Activated T-helper 1 cell treated with anti-CD3 and anti-CD28 coated beads, Interleukin-12 subunit alpha, Interleukin-12 subunit beta, Interleukin-2, Interleukin-4 antibody, amounts not matched to agents 30 ng/mL and 10 ng/mL and 1 ng/mL, durations not matched to agents 14 hours and 24 hours and 36 hours (primary cell): ENCODE data around the gene ATRIP. TPM values are rescaled to one million over a fixed set of nuclear protein-coding genes. Genes with fewer than 3 reads are reported as not detected.
A peak's percentile ranks its signal among the peaks of the same experiment; 100 is the strongest.

Source experiments
- DNase-seq: peaks from one replicate; pipeline ENCODE4 v3.0.0; 2021; ENCODE audit warnings: low spot score
- H3K27ac Mint-ChIP-seq: one replicate; pipeline ENCODE4 v1.8.0; 2021; ENCODE audit warnings: mild to moderate bottlenecking, mixed read lengths
- H3K27me3 Mint-ChIP-seq: one replicate; pipeline ENCODE4 v1.8.0; 2022; ENCODE audit warnings: mild to moderate bottlenecking, moderate library complexity, mixed read lengths; ENCODE audit not compliant: insufficient read depth
- H3K36me3 Mint-ChIP-seq: one replicate; pipeline ENCODE4 v1.8.0; 2021; ENCODE audit warnings: low read depth, mixed read lengths
- H3K4me1 Mint-ChIP-seq: one replicate; pipeline ENCODE4 v1.8.0; 2021; ENCODE audit warnings: low read depth, mixed read lengths
- H3K4me3 Mint-ChIP-seq: one replicate; pipeline ENCODE4 v1.8.0; 2021; ENCODE audit warnings: mild to moderate bottlenecking, moderate library complexity, mixed read lengths
- H3K9me3 Mint-ChIP-seq: one replicate; pipeline ENCODE4 v1.8.0; 2021; ENCODE audit warnings: mixed read lengths
- intact Hi-C: fragments of 100-400 bp; cut with micrococcal nuclease; formaldehyde crosslinking; loops from one replicate; pipeline ENCODE4 v1.15.1; 2024
- total RNA-seq: library from RNA; stranded (reverse); gene quantifications from 2 replicates; pipeline ENCODE4 v1.2.3, GENCODE V29; 2022

The ATRIP gene
- total RNA-seq, 1 donor from 2014 or later: 16.5 TPM

DNA sequence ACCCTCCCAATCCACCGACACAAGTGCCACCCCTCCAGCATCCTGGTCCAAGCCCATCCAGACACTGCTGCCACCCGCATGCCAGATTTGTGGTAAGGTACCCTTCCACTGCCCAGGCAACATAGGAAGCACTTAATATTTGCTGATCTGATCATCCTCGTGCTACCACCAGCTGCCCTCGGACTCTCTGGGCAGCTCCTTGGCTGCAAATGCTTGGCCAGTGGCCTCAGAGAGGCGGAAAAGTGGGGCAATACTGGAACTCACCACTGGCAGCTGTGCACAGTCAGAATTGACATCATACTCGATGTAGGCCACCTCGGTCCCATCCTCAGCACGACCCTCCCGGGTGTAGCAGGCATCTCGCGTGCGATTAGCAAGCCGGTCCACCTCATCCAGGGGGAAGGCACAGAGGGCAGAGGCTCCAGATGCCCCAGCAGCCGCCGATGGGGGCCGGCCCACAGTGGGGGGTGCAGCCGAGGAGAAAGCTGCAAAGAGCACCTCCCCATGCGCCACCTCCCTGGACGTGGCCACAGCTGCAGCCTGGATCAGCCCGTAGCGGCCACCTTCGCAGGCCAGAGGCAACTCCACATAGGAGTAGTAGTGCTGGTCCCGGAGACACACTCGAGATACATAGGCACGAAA is 23.2 kb upstream of the ATRIP start:
- intact Hi-C loops: no loop called here
- Mint-ChIP-seq H3K27me3 (peaks cover 18% of the 10 kb centered on the region), H3K27ac (peak overlapping the region; percentile 44)

DNA sequence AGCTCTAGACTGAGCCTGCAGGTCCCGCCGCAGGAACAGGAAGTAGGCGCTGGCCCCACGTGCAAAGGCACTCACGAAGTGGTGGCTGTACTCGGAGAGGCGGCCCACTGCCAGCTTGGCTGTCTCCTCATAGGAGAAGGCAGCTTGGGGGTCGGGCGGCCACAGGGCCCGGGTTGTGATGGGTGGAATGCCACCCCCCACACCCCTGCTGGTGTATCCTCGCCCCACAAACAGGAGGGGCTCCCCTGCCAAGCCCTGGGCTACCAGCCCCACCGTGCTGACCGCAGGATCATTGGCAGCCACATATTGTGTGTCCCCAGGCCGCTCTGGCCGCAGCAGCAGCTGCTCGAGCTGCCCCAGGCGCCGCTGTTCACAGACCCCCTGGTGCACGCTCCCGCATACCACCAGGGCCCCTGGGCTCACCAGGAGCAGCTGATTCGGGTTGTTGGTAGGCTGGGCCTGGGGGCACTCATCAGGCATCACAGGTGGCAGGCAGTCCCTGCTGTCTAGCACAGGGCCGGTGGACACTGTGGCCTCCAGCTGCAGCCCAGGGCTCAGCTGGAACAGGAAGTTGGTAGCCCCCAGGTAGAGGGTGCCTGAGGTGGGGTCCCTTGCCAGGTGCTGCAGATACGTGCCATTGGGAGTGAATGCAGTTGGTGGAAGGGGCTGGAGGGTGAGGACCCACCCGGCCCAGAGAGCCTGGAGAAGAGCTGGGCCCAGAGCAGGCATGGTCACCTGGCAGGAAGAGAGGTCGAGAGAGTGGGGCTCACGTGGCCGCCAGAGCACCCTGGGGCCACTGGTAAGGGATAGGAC is 22.4 kb upstream of the ATRIP start:
- Mint-ChIP-seq H3K9me3 (no peaks in the 10 kb centered on the region), H3K36me3 (no peaks in the 10 kb centered on the region), H3K27ac (no peak overlapping the region), H3K4me1 (no peaks in the 10 kb centered on the region), H3K27me3 (peaks cover 19% of the 10 kb centered on the region), H3K4me3 (no peak overlapping the region)
- no peak for DNase-seq
- intact Hi-C loops: no loop called here

More for the DNA sequence above, 23.2 kb upstream of the ATRIP start:
- Mint-ChIP-seq H3K36me3 (no peaks in the 10 kb centered on the region), H3K9me3 (no peaks in the 10 kb centered on the region), H3K4me1 (no peaks in the 10 kb centered on the region), H3K4me3 (no peak overlapping the region)
- DNase-seq: no peak

DNA sequence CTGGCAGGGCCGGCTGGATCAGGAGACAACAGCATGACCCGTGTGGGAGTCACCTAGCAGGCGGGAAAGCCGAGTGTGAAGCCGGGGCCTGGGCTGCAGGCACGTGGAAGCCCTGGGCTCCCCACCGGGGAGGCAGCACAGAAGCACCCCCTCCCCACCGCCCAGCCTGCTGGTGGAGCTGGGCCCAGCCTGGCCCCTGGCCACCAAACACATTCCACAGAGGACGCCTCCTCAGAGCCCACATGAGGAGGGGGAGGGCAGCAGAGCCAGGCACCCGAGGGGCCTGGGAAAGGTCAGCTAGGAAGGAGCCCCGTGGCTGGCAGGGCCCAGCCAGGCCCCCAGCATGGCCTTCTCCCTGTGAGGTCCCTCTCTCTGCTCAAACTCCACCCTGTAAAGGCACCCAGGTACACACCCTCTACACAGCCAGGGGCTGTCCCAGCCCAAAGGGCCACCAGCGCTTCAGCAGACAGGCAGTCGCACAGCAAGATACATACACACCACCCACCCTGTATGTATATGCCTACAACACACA is 21.2 kb upstream of the ATRIP start:
- H3K4me1 Mint-ChIP-seq: peaks cover 4% of the 10 kb centered on the region
- no peak overlapping the region for H3K4me3 Mint-ChIP-seq
- no peaks in the 10 kb centered on the region for H3K9me3 Mint-ChIP-seq
- H3K27me3 Mint-ChIP-seq: peaks cover 19% of the 10 kb centered on the region
- no peaks in the 10 kb centered on the region for H3K36me3 Mint-ChIP-seq
- no peak for DNase-seq
- no peak overlapping the region for H3K27ac Mint-ChIP-seq
- intact Hi-C loops: no loop called here

DNA sequence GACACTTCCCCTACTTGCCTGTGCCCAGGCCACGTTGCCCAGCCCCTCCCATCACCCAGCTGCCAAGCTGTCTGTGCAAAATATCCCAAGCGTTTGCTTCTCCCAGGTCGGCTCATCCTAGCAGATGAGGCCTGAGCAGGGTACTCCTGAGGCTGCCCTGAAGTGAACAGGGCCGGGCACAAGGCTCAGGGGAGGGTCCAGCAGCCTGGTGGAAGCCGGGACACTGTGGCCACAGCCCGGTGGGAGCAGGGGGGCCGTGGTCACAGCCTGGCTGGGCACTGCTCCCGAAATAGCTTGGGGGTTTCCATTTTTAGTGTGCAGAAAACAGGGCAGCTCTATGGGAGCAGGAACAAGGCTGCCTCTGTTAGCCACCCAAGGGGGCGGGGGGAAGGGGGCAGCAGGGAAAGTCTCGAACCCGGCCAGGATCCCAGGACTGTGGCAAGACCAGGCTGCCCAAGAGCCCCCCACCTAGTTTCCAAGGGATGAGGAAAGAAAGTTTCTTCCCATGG is 20.1 kb upstream of the ATRIP start:
- H3K4me1 Mint-ChIP-seq: peaks cover 16% of the 10 kb centered on the region
- H3K27ac Mint-ChIP-seq: no peak overlapping the region
- H3K9me3 Mint-ChIP-seq: no peaks in the 10 kb centered on the region
- peaks cover 19% of the 10 kb centered on the region for H3K27me3 Mint-ChIP-seq
- H3K36me3 Mint-ChIP-seq: peaks cover 5% of the 10 kb centered on the region
- intact Hi-C loops: no loop called here
- no peak for DNase-seq
- no peak overlapping the region for H3K4me3 Mint-ChIP-seq

DNA sequence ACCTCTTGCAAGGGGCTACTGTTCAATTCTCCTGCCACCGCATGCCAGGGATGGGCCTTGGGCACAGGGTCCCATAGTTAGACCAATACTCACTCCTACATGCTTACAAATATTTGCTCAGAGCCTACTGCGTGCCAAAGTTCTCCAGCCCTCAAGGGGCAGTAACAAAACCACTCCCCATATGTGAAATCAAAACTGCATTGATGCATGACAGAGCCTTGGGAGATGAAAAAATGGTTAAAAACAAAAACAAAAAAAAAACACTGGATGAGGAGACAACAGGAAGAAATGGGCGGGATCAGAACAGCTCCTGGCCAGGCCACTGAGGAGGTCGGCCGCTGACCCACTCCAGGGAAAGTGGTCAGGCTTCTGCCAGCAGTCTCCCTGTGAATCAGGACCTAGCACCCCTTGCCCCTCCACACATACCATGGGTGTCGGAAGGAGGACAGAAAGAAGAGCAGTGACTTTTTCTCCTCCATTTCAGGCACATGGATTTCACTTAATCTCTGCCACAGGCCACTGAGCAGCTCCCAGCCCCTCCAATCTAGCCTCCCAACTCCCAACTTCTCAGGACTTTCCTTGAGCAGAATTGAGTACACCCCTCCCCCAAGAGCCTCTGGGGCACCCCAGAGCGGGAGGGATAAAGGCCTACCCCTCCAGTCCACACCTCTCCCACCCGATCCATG is 19.4 kb upstream of the ATRIP start:
- intact Hi-C loops: no loop called here
- Mint-ChIP-seq H3K27ac (no peak overlapping the region), H3K27me3 (peaks cover 19% of the 10 kb centered on the region), H3K9me3 (no peaks in the 10 kb centered on the region), H3K4me3 (no peak overlapping the region), H3K4me1 (peaks cover 20% of the 10 kb centered on the region), H3K36me3 (peaks cover 9% of the 10 kb centered on the region)
- no peak for DNase-seq

DNA sequence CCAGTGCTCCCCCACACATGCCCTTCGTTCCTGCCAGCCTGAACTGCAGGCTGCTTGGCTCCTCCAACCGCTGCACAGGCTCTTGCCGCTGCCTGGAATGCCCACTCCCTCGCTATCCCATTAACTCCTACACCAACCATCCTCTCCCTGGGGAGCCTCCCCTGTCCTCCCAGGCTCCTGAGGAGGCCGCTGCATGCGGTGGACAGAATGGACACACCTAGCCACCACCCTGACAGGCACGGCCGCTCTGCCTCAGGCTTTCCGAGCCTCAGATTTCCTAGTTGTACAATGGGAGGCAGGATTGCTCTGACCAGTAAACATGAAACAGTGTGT is 18.9 kb upstream of the ATRIP start:
- H3K36me3 Mint-ChIP-seq: peaks cover 13% of the 10 kb centered on the region
- DNase-seq: no peak
- intact Hi-C loops: no loop called here
- peaks cover 19% of the 10 kb centered on the region for H3K27me3 Mint-ChIP-seq
- peak overlapping the region; percentile 65 for H3K4me3 Mint-ChIP-seq
- no peak overlapping the region for H3K27ac Mint-ChIP-seq
- H3K9me3 Mint-ChIP-seq: no peaks in the 10 kb centered on the region
- H3K4me1 Mint-ChIP-seq: peaks cover 20% of the 10 kb centered on the region

DNA sequence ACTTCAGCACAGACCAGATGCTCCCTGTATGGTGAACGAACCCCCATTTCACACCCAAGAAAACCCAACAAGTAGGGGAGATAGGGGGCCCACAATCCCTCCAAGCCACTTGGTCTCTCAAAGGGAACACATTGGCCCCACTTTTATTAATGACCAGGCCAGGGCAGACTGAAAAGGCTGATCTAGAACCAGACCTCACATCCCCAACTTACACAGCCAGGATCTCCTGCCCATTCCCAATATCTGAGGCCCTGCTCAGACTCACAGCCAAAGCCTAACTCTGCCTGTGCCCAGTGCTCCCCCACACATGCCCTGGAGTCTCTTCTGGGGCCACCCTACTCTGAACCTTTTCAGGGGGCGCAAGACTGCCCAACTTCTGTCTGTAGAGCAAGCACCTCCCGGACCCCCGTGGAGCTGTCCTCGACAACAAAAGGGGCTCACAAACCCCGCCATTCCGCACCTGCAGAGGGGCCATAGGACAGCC is 18.4 kb upstream of the ATRIP start:
- H3K9me3 Mint-ChIP-seq: no peaks in the 10 kb centered on the region
- H3K4me3 Mint-ChIP-seq: peak overlapping the region; percentile 65
- intact Hi-C loops: no loop called here
- peaks cover 18% of the 10 kb centered on the region for H3K27me3 Mint-ChIP-seq
- DNase-seq: no peak
- peaks cover 13% of the 10 kb centered on the region for H3K36me3 Mint-ChIP-seq
- peaks cover 20% of the 10 kb centered on the region for H3K4me1 Mint-ChIP-seq
- H3K27ac Mint-ChIP-seq: no peak overlapping the region

DNA sequence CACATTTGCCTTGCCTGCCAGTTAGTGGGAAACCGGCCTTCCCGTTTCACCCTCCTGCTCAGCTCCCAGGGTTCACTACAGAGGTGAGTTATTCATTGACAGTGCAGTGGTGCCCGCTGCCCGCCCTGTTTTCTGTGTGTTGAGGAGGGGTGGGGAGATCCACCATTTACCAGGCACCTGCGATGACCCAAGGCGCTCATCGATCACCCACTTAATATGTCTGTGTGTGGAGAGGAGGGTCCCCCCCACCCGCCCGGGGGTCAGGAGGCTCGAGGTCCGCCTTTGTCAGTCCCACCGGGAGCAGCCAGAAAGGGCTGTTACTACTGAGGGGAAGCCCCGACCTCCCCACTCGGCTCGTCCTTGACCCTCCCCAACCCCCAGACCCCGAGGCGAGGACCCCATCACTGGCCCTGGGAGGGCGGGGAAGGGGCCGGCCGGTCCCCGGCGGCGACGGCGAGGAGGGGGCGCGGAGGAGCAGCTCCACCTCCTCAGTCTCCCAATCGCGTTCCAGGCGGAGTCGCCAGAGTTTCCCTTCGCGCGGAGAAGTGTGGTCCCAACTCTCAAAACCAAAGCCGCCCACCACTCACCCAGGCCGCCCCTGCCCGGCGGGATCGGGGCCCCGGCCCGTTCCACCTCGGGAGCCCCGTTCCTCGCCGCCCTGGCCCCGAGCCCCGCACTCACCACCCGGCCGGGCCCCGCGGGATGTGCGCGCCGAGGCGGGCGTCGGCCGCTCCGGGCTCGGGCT is 17.8 kb upstream of the ATRIP start:
- H3K4me1 Mint-ChIP-seq: peaks cover 20% of the 10 kb centered on the region
- H3K4me3 Mint-ChIP-seq: peak overlapping the region; percentile 65
- H3K36me3 Mint-ChIP-seq: peaks cover 13% of the 10 kb centered on the region
- no peaks in the 10 kb centered on the region for H3K9me3 Mint-ChIP-seq
- intact Hi-C loops: no loop called here
- H3K27ac Mint-ChIP-seq: no peak overlapping the region
- peaks cover 16% of the 10 kb centered on the region for H3K27me3 Mint-ChIP-seq
- DNase-seq: no peak

DNA sequence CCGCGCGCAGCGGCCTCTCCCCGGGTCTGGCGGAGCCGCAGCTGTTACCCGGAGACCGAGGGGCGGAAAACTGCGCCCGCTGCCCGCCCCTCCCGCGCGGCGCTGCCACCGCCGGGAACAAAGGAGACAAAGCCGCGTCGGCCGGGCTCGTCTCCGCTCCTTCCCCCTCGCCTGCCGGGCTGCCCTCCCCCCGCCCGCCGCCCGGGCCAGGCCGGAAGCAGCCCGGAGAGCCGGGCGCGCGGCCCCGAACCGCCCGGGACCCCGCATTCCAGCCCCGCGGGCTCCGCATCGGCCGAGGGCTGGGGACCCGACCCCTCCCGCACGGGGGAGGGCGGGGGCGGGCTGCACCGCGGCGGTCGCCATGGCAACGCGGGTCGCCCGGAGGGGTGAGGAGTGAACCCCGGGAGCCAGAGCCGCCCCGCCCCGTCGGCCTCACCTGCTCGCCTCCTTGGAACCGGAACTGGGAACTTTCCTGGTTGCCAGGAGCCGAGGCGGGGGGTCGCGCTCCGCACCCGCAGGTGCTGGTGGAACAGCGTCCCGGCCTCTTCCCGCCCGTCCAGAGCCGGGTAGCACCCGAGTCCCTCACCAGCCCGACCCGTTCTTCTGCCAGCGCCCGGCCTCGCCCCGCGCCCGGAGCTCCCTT is 17.1 kb upstream of the ATRIP start:
- peak overlapping the region; percentile 83 for H3K4me3 Mint-ChIP-seq
- peaks cover 16% of the 10 kb centered on the region for H3K27me3 Mint-ChIP-seq
- peaks cover 13% of the 10 kb centered on the region for H3K36me3 Mint-ChIP-seq
- no peak overlapping the region for H3K27ac Mint-ChIP-seq
- intact Hi-C loops: no loop called here
- no peaks in the 10 kb centered on the region for H3K9me3 Mint-ChIP-seq
- H3K4me1 Mint-ChIP-seq: peaks cover 20% of the 10 kb centered on the region
- peak; percentile 50 for DNase-seq

DNA sequence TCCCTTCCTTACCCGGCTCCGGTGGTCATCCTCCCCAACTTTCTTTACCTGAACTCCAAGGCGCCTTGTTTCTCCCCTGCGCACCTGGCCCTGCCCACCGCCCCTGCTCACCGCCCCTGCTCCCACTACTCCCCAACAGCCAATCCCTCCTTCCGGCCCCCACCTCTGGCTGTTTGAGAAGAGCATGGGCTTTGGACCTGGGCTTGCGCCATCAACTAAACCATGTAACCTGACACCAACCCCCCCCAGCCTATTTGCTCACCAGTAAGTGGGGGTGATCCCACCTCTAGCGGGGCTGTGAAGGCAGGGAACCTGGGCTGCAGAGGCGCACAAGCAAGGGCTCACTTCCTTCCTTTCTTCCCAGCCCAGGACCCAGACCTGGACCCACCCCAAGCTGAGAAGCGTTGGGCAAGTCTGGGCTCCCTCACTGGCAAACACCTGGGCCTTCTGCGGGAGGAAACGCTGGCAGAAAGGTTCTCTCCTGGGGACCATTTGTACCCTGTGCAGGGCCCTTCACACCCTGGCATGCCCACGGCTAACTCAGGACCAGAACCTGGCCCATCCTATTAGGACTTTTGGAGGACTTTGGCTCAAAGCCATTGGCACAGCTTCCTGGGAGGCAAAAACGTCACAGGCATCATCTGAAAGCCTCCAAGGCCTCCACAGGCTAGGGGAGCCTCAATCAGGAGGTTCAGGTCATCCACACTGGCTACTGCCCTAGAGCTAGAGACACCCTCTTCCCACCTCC is 16.4 kb upstream of the ATRIP start, which contains the start of gene PLXNB1:
TSS of gene PLXNB1 (minus strand) at position 127 of the 748 bp plus-strand sequence. CDS start 5,475 bp downstream, outside the sequence.
- Mint-ChIP-seq H3K4me3 (peak within 1 kb of the TSS; percentile 83), H3K27ac (peak within 1 kb of the TSS; percentile 44), H3K4me1 (peaks cover 20% of the 10 kb centered on the region), H3K9me3 (no peaks in the 10 kb centered on the region), H3K36me3 (peaks cover 13% of the 10 kb centered on the region), H3K27me3 (peaks cover 16% of the 10 kb centered on the region)
- intact Hi-C loops: loop anchor here (1.0 kb wide), 1 partner anchor 10 kb away; the partner anchor contains the start of genes CCDC51 and TMA7
- DNase-seq: no peak

DNA sequence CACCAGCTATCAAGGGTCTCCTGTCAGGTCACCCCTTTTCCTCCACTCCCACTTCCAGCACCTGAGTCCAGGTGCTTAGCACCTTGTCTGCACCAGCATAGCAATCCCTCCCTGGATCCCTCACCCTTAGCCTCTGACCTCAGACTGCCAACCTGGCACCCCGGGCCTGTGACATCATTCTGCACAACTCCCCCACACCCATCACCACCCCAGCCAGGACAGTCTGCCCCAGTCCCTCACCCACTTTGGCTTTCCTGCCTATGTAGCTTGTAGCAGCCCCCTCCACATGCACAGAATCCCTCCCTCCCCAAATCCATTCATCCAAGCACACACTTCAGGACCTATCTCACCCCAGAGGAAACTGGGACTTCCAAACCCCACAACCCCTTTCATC is 15.8 kb upstream of the ATRIP start:
- Mint-ChIP-seq H3K4me1 (peaks cover 20% of the 10 kb centered on the region), H3K4me3 (peak overlapping the region; percentile 83), H3K9me3 (no peaks in the 10 kb centered on the region), H3K36me3 (peaks cover 13% of the 10 kb centered on the region), H3K27me3 (peaks cover 16% of the 10 kb centered on the region), H3K27ac (peak overlapping the region; percentile 31)
- no peak for DNase-seq
- intact Hi-C loops: loop anchor here (1.0 kb wide), 1 partner anchor 10 kb away; the partner anchor contains the start of genes CCDC51 and TMA7
